GM19351 (cell line): ENCODE results near the gene GK.
"Not testable (repeated sequence)": the region's sequence is repeated elsewhere in the genome, so short reads cannot be mapped to it uniquely, and the experiment has no call there.

Experiments used
- ATAC-seq: cut with Tn5 transposase; IDR thresholded peaks from one replicate; pipeline ENCODE4 v1.9.1; 2021; ENCODE audit warnings: mild to moderate bottlenecking, moderate library complexity; ENCODE audit not compliant: unreplicated experiment

Gene GK

GRCh38 chrX:30693999-30694650 is 40.9 kb downstream of the GK start:
- no peak for ATAC-seq

- no peak for ATAC-seq
Observed at GRCh38 chrX:30702736-30703135, 49.5 kb downstream of the GK start.

GRCh38 chrX:30706216-30706775 is 53.1 kb downstream of the GK start:
- ATAC-seq = no peak

GRCh38 chrX:30712214-30712613 is 59.0 kb downstream of the GK start:
- ATAC-seq = no peak

GRCh38 chrX:30713061-30713525 is 59.9 kb downstream of the GK start:
- peak; percentile 98 for ATAC-seq

DNA sequence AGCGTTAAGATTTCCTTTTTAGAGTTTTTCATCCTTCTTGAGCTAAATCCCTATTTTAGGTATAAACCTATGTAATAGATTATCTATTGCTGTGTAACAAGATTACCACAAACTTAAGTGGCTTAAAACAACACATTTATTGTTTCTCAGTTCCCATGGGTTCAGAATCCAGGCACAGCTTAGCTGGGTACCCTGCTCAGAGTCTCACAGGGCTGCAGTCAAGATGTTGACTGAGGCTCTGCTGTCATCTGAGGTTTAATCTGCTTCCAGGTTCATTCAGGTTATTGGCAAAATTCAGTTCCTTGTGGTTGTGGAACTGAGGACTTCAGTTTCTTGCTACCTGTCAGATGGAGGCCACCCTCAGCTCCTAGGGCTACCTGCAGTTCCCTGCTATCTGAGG is 60.9 kb downstream of the GK start:
- no peak for ATAC-seq

GRCh38 chrX:30715976-30716375 is 62.8 kb downstream of the GK start:
- ATAC-seq = no peak

GRCh38 chrX:30733852-30734660 is 80.8 kb downstream of the GK start:
- ATAC-seq = no peak

GRCh38 chrX:30734782-30735181 is 81.6 kb downstream of the GK start:
- no peak for ATAC-seq

DNA sequence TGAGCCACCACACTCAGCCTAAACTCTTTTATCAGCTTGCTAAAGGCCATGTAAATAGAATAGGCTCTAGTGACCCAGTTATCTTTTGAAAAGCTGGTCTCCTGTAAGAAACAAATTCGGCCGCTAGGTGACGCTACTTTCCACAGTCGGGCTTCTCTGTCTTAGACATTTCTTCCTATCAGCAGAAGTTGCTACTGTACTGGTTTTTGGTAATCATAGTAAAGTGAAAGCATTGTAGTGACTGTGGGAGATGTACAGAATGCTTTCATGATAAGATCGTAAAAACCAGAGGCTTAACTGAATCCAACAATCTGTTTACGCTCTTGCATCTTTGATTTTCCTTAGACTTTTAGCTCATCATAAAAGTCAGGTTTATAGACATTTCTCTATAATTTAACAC is 82.6 kb downstream of the GK start:
- peak; percentile 94 for ATAC-seq

- no peak for ATAC-seq
Observed at GRCh38 chrX:30741545-30741944, 88.3 kb downstream of the GK start.

GRCh38 chrX:30748342-30748960 is 95.2 kb downstream of the GK start:
- ATAC-seq = no peak

GRCh38 chrX:30751497-30751896 is 98.3 kb downstream of the GK start:
- ATAC-seq = no peak

DNA sequence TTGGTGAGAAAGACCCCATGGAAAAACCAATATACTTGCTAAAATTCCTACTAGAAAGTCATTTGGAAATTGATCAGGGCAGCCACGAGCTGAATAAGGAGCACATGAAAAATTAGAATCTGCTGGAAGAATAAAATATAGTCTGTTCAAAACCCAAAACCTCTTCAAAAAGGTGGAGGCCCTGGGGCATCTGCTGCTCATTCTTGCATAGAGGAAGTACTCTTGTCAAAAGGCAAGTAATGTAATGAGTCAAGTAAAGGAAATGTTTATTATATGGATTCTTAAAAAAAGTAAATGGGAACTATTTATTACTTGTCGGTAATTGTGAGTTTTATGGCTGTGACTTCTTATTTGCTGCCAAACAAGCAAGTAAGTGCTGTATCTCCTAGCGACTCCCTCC is 109.5 kb downstream of the GK start:
- no peak for ATAC-seq

DNA sequence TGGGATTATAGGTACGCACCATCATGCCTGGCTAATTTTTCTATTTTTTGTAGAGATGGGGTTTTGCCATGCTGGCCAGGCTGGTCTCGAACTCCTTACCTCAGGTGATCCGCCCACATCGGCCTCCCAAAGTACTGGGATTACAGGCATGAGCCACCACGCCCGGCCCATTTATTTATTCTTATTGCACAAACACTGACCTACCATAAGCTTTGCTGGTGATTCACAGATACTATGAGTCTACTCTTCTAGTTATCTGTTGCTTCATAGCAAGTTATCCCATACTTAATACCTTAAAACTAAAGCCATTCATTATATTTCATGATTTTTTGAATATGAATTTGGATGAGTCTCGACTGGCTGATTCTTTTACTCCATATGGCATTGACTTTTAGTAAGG is 120.5 kb downstream of the GK start:
- ATAC-seq = not testable (repeated sequence)

DNA sequence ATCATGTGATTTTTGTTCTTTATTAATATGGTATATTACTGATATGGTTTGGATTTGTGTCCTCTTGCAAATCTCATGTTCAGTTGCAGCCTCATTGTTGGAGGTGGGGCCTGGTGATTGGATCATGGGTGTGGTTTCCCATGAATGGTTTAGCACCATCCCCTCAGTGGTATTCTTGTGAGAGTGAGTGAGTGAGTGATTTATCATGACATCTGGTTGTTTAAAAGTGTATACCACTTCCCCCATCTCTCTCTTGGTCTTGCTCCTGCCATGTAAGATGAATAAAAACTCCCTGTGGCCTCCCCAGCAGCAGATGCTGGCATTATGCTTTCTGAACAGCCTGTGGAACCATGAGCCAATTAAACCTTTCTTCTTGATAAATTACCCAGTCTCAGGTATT is 124.4 kb downstream of the GK start:
- ATAC-seq = no peak

- ATAC-seq = no peak
Observed at GRCh38 chrX:30779453-30780030, 126.3 kb downstream of the GK start.
